ENCODE data around the gene MSH3. TPM values are rescaled to one million over a fixed set of nuclear protein-coding genes. Genes with fewer than 3 reads are reported as not detected.

Gene MSH3
- total and polyA plus RNA-seq, 2 of the 8 experiments (the other 6 are each of a cell fraction or from before 2014, with no cell fraction given) = 3.6 to 22.6 TPM

Small RNA genes within 50 kb of the gene (small RNA-seq; reads per million reads assigned to genes)
- not detected for gene MTRNR2L2 (ENCODE audit: insufficient read depth)

Other genes starting within 250 kb of the MSH3 start
- 24.2 and 26.7 TPM in 2 replicates for gene ZFYVE16, start 246.6 kb upstream of the MSH3 start, total RNA-seq (2021; fragmentation: NEBNext Ultra II Directional; extraction: Animal tissue kit (Norgen Biotek cat#: 25700))
- 2.8 and 3.6 TPM in 2 replicates for gene ZFYVE16, start 246.6 kb upstream of the MSH3 start, polyA plus RNA-seq (2011; rRNA removed)
- 0.71 and 1.1 TPM in 2 replicates for gene FAM151B, start 166.6 kb upstream of the MSH3 start, total RNA-seq (2021; fragmentation: NEBNext Ultra II Directional; extraction: Animal tissue kit (Norgen Biotek cat#: 25700))
- gene FAM151B, start 166.6 kb upstream of the MSH3 start, polyA plus RNA-seq (2011; rRNA removed) = 0.22 and 0.62 TPM in 2 replicates
- 5.3 and 6.3 TPM in 2 replicates for gene ANKRD34B, start 84.4 kb upstream of the MSH3 start, total RNA-seq (2021; fragmentation: NEBNext Ultra II Directional; extraction: Animal tissue kit (Norgen Biotek cat#: 25700))
- 0.91 and 1.5 TPM in 2 replicates for gene ANKRD34B, start 84.4 kb upstream of the MSH3 start, polyA plus RNA-seq (2011; rRNA removed)
- 86.7 and 88.9 TPM in 2 replicates for gene DHFR, start 331 bp downstream of the MSH3 start, total RNA-seq (2021; fragmentation: NEBNext Ultra II Directional; extraction: Animal tissue kit (Norgen Biotek cat#: 25700))
- gene DHFR, start 331 bp downstream of the MSH3 start, polyA plus RNA-seq (2011; rRNA removed) = 34.5 and 46.4 TPM in 2 replicates

All from H1 (cell line).